Gastroesophageal sphincter (tissue), 4 donors: Measurements from ENCODE around the gene HEATR3. TPM values are rescaled to one million over a fixed set of nuclear protein-coding genes. Genes with fewer than 3 reads are reported as not detected.
A peak's percentile ranks its signal among the peaks of the same experiment; 100 is the strongest.

Experiments used
- ATAC-seq: fragments of 150-250 bp; one replicate; pipeline ENCODE4 v1.9.1; 2016; ENCODE audit warnings: mild to moderate bottlenecking, moderate library complexity
- H3K27ac ChIP-seq, 4 donors: fragments of 200-600 bp; sonication (generic) in 3 of 4; 1 replicate in 3 of 4; 2 replicates in 1 of 4; pipeline ENCODE4 v1.5.1; 2016 to 2019
- H3K27me3 ChIP-seq: fragments of 200-600 bp; sonication (generic); one replicate; pipeline ENCODE4 v1.5.1; 2019
- H3K36me3 ChIP-seq, 2 donors: fragments of 200-600 bp; sonication (generic); one replicate each; pipeline ENCODE4 v1.5.1; 2019; ENCODE audit warnings: control low read depth in 1 of 2
- H3K4me1 ChIP-seq, 3 donors: fragments of 200-600 bp; sonication (generic); 1 replicate in 2 of 3; 2 replicates in 1 of 3; pipeline ENCODE4 v1.5.1; 2016 to 2019; ENCODE audit warnings: control low read depth in 2 of 3
- H3K4me3 ChIP-seq, 2 donors: fragments of 200-600 bp; sonication (generic); one replicate each; pipeline ENCODE4 v1.5.1; 2019; ENCODE audit warnings: mild to moderate bottlenecking in 1 of 2, moderate library complexity in 1 of 2
- H3K9me3 ChIP-seq, 3 donors: fragments of 200-600 bp; sonication (generic); one replicate each; pipeline ENCODE4 v1.5.1; 2017 to 2019; ENCODE audit warnings: control low read depth in 2 of 3
- POLR2A ChIP-seq, 2 donors: fragments of 450-650 bp; IDR thresholded peaks; one replicate each; pipeline ENCODE4 v1.6.1; 2017; ENCODE audit warnings: antibody characterized with exemption in 2 of 2, mild to moderate bottlenecking in 2 of 2, moderate library complexity in 1 of 2
- POLR2AphosphoS5 ChIP-seq: sonication (generic); formaldehyde crosslinking; IDR thresholded peaks from one replicate; pipeline ENCODE4 v1.6.1; 2017; ENCODE audit warnings: antibody characterized with exemption
- WGBS, 2 donors: methylation state at CpG; one replicate each; pipeline ENCODE4 v1.1.5; 2018; ENCODE audit warnings: low coverage in 1 of 2; 5-methylcytosine and 5-hydroxymethylcytosine counted together
- small RNA-seq, 4 donors: library from RNA; depleted of rRNA; stranded (forward); fragments of <200 nt; gene quantifications; one replicate each; pipeline ENCODE3, GENCODE V24; 2016
- total RNA-seq, 4 donors: library from RNA; depleted of rRNA; stranded (reverse); fragments of >200 nt; gene quantifications; one replicate each; pipeline ENCODE4 v1.1.0, GENCODE V29; 2016

The HEATR3 gene
- total RNA-seq, 4 donors from 2014 or later: 11.2 to 27.4 (median 13.5) TPM

- H3K4me3 ChIP-seq: peak overlapping the region; percentile 85 to 93
- WGBS, 2 donors: 0 to 19% methylated on average over 1 of the region's 1 CpG
- TF ChIP-seq POLR2AphosphoS5 (peak; percentile 4), POLR2A (IDR thresholded peaks at IDR 0.05) (no peak)
- H3K27ac ChIP-seq: peak overlapping the region in 2 of 4 donors; percentile 94 to 98
- peaks cover 3 to 79% (median 5%) of the 10 kb centered on the region in 3 donors for H3K4me1 ChIP-seq
- H3K9me3 ChIP-seq: no peaks in the 10 kb centered on the region
- no peaks in the 10 kb centered on the region for H3K27me3 ChIP-seq
- no peak for ATAC-seq
- H3K36me3 ChIP-seq: no peaks in the 10 kb centered on the region
Observed at GRCh38 chr16:50155925-50156324, 90.2 kb downstream of the HEATR3 start.

Small RNAs within 50 kb of the gene (small RNA-seq; reads per million reads assigned to genes)
- gene RF00017 (0 reads per million in 4 donors), gene RF00156 (0 reads per million in 4 donors), gene RNY4P3 (0.64 to 5.2 (median 1.3) reads per million in 4 donors), gene RPL10P14 (0 reads per million in 4 donors)

Other genes with a start within 250 kb of the HEATR3 start
- 10 to 100 TPM in 1 of 4 donors, 1 to 10 TPM in 3; 7.0 to 19.7 (median 8.4) TPM for gene ZNF423, start 209.9 kb upstream of the HEATR3 start, total RNA-seq
- gene CNEP1R1, start 40.7 kb upstream of the HEATR3 start, total RNA-seq: 10 to 100 TPM; 11.6 to 21.8 (median 15.5) TPM
- 10 to 100 TPM; 13.9 to 25.7 (median 20.9) TPM for gene TENT4B, start 87.3 kb downstream of the HEATR3 start, total RNA-seq
- 10 to 100 TPM; 12.7 to 23.5 (median 19.3) TPM for gene ADCY7, start 200.6 kb downstream of the HEATR3 start, total RNA-seq